ENCODE results near the gene COMMD3.

DNA sequence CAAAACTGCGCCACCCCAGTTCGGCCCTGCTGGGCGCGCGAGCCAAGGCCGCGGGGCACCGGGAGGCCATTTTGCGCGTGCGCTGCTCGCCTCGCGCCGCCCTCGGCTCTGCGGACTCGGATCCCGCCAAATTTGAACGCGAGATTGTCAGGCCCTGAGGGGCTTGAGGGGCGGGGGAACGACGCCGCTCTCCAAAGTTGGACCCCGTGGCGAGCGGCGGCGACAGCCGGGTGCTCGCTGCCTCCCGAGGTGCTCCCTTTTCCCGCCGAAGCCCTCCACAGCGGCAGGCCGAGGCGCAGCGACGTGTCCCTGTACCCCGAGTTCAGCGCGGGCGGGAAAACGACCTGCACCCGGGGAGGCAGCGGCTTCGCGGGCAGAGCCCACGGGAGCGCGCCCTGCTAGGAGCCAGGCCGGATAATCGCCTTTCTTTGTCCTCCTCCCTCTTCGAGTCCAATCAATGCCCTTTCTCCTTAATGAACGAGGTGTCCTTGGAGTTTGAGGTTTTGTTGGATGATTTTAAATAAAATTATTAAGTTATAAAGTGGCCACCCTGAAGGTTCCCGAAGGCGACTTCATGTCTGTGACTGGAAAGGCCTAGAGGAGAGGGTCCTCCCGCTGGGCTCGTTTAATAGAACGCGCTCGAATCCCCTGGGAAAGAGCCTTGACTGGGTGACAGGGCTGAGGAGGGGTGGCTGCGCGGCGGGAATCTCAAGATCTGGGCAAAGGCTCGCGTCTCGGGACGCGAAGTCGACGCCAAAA, 18.4 kb downstream of the COMMD3 start:
- no peak for TF ChIP-seq POLR2A (IDR thresholded peaks at IDR 0.05)
- no peak for TF ChIP-seq CTCF (IDR thresholded peaks at IDR 0.05)
